ENCODE measurements around the gene SPATA24.
"Not testable (repeated sequence)": the region's sequence is repeated elsewhere in the genome, so short reads cannot be mapped to it uniquely, and the experiment has no call there.

Gene SPATA24

DNA sequence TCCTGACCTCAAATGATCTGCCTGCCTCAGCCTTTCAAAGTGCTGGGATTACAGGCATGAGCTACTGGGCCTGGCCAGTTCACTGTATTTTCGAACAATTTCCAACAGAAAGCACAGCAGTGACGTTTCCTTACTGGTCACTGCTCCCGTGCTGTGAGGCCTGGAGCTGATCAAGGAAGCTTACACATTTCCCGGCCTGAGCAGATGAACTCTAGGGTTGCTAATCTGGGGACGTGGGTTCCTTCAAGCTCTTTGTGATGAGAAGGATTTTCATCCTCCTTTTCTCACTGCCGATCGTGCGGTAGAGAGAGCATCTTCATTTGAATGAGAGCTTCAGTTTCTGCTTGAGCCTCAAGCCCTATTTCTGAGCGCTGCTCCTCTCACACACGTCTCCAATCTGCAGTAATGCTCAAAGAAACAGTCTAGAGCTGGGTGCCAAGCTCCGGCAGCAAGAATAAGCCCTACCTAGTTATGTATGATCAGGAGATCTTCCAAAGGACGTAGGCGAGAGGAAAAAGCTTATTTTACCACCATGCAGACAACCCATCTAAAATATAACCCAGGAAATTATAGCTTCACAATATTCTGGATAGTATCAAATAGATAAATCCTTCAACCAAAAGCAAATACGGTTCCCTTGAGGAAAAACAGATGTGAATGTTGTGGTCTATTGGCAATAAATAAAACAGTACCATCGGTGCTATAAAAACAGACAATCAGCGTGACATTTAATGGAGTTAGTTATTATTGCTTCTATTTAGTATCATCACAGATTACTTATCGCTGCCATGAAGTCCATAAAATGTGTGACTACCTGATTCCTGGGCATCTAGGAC, 7.3 kb upstream of the SPATA24 start:
- TF ChIP-seq, protein P1, sequence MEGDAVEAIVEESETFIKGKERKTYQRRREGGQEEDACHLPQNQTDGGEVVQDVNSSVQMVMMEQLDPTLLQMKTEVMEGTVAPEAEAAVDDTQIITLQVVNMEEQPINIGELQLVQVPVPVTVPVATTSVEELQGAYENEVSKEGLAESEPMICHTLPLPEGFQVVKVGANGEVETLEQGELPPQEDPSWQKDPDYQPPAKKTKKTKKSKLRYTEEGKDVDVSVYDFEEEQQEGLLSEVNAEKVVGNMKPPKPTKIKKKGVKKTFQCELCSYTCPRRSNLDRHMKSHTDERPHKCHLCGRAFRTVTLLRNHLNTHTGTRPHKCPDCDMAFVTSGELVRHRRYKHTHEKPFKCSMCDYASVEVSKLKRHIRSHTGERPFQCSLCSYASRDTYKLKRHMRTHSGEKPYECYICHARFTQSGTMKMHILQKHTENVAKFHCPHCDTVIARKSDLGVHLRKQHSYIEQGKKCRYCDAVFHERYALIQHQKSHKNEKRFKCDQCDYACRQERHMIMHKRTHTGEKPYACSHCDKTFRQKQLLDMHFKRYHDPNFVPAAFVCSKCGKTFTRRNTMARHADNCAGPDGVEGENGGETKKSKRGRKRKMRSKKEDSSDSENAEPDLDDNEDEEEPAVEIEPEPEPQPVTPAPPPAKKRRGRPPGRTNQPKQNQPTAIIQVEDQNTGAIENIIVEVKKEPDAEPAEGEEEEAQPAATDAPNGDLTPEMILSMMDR (IDR thresholded peaks at IDR 0.05): no peak
- Histone ChIP-seq H3K36me3 (no peaks in the 10 kb centered on the region), H3K4me1 (ENCODE audit: control insufficient read depth in 1 of 2, insufficient read depth in 1 of 2, low read depth in 1 of 2, low read length in 1 of 2) (no peaks in the 10 kb centered on the region), H3K27me3 (no peaks in the 10 kb centered on the region), H3K4me3 (ENCODE audit: low read depth in 1 of 2, low read length in 1 of 2) (no peak overlapping the region), H3K9me3 (no peaks in the 10 kb centered on the region), H3K27ac (no peak overlapping the region)

- TF ChIP-seq, protein P1 (IDR thresholded peaks at IDR 0.05): no peak
- no peaks in the 10 kb centered on the region for H3K4me1 ChIP-seq (ENCODE audit: control insufficient read depth in 1 of 2, insufficient read depth in 1 of 2, low read depth in 1 of 2, low read length in 1 of 2)
- H3K36me3 ChIP-seq: no peaks in the 10 kb centered on the region
- H3K27ac ChIP-seq: no peak overlapping the region
- no peaks in the 10 kb centered on the region for H3K27me3 ChIP-seq
- H3K9me3 ChIP-seq: no peaks in the 10 kb centered on the region
- no peak overlapping the region for H3K4me3 ChIP-seq (ENCODE audit: low read depth in 1 of 2, low read length in 1 of 2)
These were observed 6.5 kb upstream of the SPATA24 start for GRCh38 chr5:139410121-139410992.

DNA sequence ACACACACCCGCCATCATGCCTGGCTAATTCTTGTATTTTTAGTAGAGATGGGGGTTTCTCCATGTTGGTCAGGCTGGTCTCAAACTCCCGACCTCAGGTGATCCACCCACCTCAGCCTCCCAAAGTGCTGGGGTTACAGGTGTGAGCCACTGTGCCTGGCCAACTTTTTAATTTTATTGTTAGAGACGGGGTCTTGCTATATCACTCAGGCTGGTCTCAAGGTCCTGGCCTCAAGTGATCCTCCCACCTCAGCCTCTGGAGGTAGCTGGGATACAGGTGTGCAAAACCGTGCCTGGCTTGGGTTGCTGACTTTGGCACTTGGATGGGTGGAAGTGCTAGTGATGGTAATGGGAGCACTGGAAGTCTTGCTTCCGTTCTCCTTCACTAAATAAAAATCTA, 5.2 kb upstream of the SPATA24 start:
- H3K27ac ChIP-seq; H3K36me3 ChIP-seq; H3K4me1 ChIP-seq (ENCODE audit: control insufficient read depth in 1 of 2, insufficient read depth in 1 of 2, low read depth in 1 of 2, low read length in 1 of 2); H3K27me3 ChIP-seq; H3K9me3 ChIP-seq; H3K4me3 ChIP-seq (ENCODE audit: low read depth in 1 of 2, low read length in 1 of 2): not testable (repeated sequence)

DNA sequence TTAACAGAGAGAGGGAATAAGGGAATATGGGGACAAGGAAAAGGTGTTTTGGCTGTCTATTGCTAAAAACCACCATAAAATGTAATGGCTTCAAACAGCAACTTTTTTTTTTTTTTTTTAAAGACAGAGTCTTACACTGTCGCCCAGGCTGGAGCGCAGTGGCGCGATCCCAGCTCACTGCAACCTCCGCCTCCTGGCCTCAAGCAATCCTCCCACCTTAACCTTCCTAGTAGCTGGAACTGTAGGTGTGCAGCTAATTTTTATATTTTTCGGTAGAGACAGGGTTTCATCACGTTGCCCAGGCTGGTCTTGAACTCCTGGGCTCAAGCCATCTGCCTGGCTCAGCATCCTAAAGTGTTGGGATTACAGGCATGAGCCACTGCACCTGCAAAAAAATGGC, 4.3 kb upstream of the SPATA24 start:
- Histone ChIP-seq H3K9me3 (no peaks in the 10 kb centered on the region), H3K27ac (no peak overlapping the region), H3K4me3 (ENCODE audit: low read depth in 1 of 2, low read length in 1 of 2) (no peak overlapping the region), H3K27me3 (no peaks in the 10 kb centered on the region), H3K36me3 (no peaks in the 10 kb centered on the region), H3K4me1 (ENCODE audit: control insufficient read depth in 1 of 2, insufficient read depth in 1 of 2, low read depth in 1 of 2, low read length in 1 of 2) (peaks cover 11 to 13% of the 10 kb centered on the region in 2 experiments)
- TF ChIP-seq, protein P1 (IDR thresholded peaks at IDR 0.05): no peak

GRCh38 chr5:139407517-139407916, 3.6 kb upstream of the SPATA24 start:
- H3K4me1 ChIP-seq (ENCODE audit: control insufficient read depth in 1 of 2, insufficient read depth in 1 of 2, low read depth in 1 of 2, low read length in 1 of 2): peaks cover 14 to 16% of the 10 kb centered on the region in 2 experiments
- H3K27me3 ChIP-seq: no peaks in the 10 kb centered on the region
- H3K36me3 ChIP-seq: no peaks in the 10 kb centered on the region
- peak overlapping the region; percentile 2 for H3K27ac ChIP-seq
- no peaks in the 10 kb centered on the region for H3K9me3 ChIP-seq
- H3K4me3 ChIP-seq (ENCODE audit: low read depth in 1 of 2, low read length in 1 of 2): no peak overlapping the region
- TF ChIP-seq, protein P1 (IDR thresholded peaks at IDR 0.05): no peak

- H3K4me1 ChIP-seq (ENCODE audit: control insufficient read depth in 1 of 2, insufficient read depth in 1 of 2, low read depth in 1 of 2, low read length in 1 of 2): peaks cover 14 to 16% of the 10 kb centered on the region in 2 experiments
- no peak overlapping the region for H3K4me3 ChIP-seq (ENCODE audit: low read depth in 1 of 2, low read length in 1 of 2)
- H3K27me3 ChIP-seq: no peaks in the 10 kb centered on the region
- no peaks in the 10 kb centered on the region for H3K9me3 ChIP-seq
- TF ChIP-seq, protein P1 (IDR thresholded peaks at IDR 0.05): no peak
- peak overlapping the region; percentile 2 for H3K27ac ChIP-seq
- H3K36me3 ChIP-seq: no peaks in the 10 kb centered on the region
These were observed 3.1 kb upstream of the SPATA24 start for GRCh38 chr5:139406963-139407362.

Data from neutrophil (primary cell).